ENCODE results near the gene BMPER.
"Not testable (repeated sequence)": the region's sequence is repeated elsewhere in the genome, so short reads cannot be mapped to it uniquely, and the experiment has no call there.

The BMPER gene

GRCh38 chr7:34140066-34140465 lies 234.7 kb downstream of the BMPER start:
- DNase-seq: no peak
- intact Hi-C loops (cut with DNase I): no loop called here

- DNase-seq: no peak
- intact Hi-C loops (cut with DNase I): no loop called here
Measured at GRCh38 chr7:34143402-34143801, 238.1 kb downstream of the BMPER start.

GRCh38 chr7:34145603-34146002 lies 240.3 kb downstream of the BMPER start:
- DNase-seq: no peak
- intact Hi-C loops (cut with DNase I): no loop called here

- DNase-seq: no peak
- intact Hi-C loops (cut with DNase I): no loop called here
Measured at GRCh38 chr7:34153656-34154270, 248.4 kb downstream of the BMPER start.

GRCh38 chr7:34155220-34155908 lies 250.0 kb downstream of the BMPER start:
- intact Hi-C loops (cut with DNase I): no loop called here
- DNase-seq: no peak

- DNase-seq: peak in 10 of 42 donors; percentile 13 to 66 (median 41)
- intact Hi-C loops (cut with DNase I): no loop called here
Measured at GRCh38 chr7:34156336-34156735, 251.0 kb downstream of the BMPER start.

- intact Hi-C loops (cut with DNase I): no loop called here
- DNase-seq: no peak
Measured at GRCh38 chr7:34157137-34157536, 251.8 kb downstream of the BMPER start.

- intact Hi-C loops (cut with DNase I): no loop called here
Measured at GRCh38 chr7:34158368-34159153, 253.2 kb downstream of the BMPER start.

GRCh38 chr7:34160261-34160752 lies 255.0 kb downstream of the BMPER start:
- intact Hi-C loops (cut with DNase I): no loop called here
- no peak for DNase-seq

More at GRCh38 chr7:34158368-34159153, 253.2 kb downstream of the BMPER start:
- peak in 1 of 42 donors; percentile 13 for DNase-seq

- intact Hi-C loops (cut with DNase I): no loop called here
- no peak for DNase-seq
Measured at GRCh38 chr7:34162027-34162565, 256.8 kb downstream of the BMPER start.

- DNase-seq: no peak
Measured at GRCh38 chr7:34162677-34163076, 257.3 kb downstream of the BMPER start.

GRCh38 chr7:34163956-34164355 lies 258.6 kb downstream of the BMPER start:
- intact Hi-C loops (cut with DNase I): no loop called here
- DNase-seq: peak; percentile 21 to 92 (median 70)

More at GRCh38 chr7:34162677-34163076, 257.3 kb downstream of the BMPER start:
- intact Hi-C loops (cut with DNase I): no loop called here

GRCh38 chr7:34165466-34165865 lies 260.1 kb downstream of the BMPER start:
- intact Hi-C loops (cut with DNase I): no loop called here
- DNase-seq: peak in 2 of 42 donors; percentile 15 to 50

GRCh38 chr7:34165927-34166550 lies 260.7 kb downstream of the BMPER start:
- no peak for DNase-seq
- intact Hi-C loops (cut with DNase I): no loop called here

- no peak for DNase-seq
- intact Hi-C loops (cut with DNase I): no loop called here
Measured at GRCh38 chr7:34168013-34168412, 262.7 kb downstream of the BMPER start.

GRCh38 chr7:34174688-34175616 lies 269.6 kb downstream of the BMPER start:
- intact Hi-C loops (cut with DNase I); DNase-seq: not testable (repeated sequence)

- DNase-seq: no peak
- intact Hi-C loops (cut with DNase I): no loop called here
Measured at GRCh38 chr7:34175837-34176236, 270.5 kb downstream of the BMPER start.

GRCh38 chr7:34177476-34177875 lies 272.1 kb downstream of the BMPER start:
- no peak for DNase-seq
- intact Hi-C loops (cut with DNase I): no loop called here

All from head of caudate nucleus (tissue), 42 donors.